Pons (tissue), 1 donor: ENCODE results near the gene NDUFB5.
"Not testable (repeated sequence)": the region's sequence is repeated elsewhere in the genome, so short reads cannot be mapped to it uniquely, and the experiment has no call there.

Source experiments
- DNase-seq: peaks from one replicate; pipeline ENCODE4 v3.0.0-alpha.2; 2016; ENCODE audit warnings: low spot score

Gene NDUFB5

GRCh38 chr3:179630753-179631451 is 26.3 kb downstream of the NDUFB5 start:
- no peak for DNase-seq

- DNase-seq = no peak
These were observed 35.9 kb downstream of the NDUFB5 start for GRCh38 chr3:179640469-179640868.

- no peak for DNase-seq
These were observed 38.3 kb downstream of the NDUFB5 start for GRCh38 chr3:179642871-179643270.

GRCh38 chr3:179643837-179644236 is 39.2 kb downstream of the NDUFB5 start:
- DNase-seq = not testable (repeated sequence)

- DNase-seq = no peak
These were observed 41.6 kb downstream of the NDUFB5 start for GRCh38 chr3:179646177-179646576.

GRCh38 chr3:179651687-179652446 is 47.3 kb downstream of the NDUFB5 start:
- peak; percentile 52 for DNase-seq

- peak; percentile 62 for DNase-seq
These were observed 48.0 kb downstream of the NDUFB5 start, which contains the start of gene USP13 for GRCh38 chr3:179652447-179653095. Gene USP13 (plus strand): TSS chr3:179653040. CDS start chr3:179653226, 186 bp downstream.

- DNase-seq = peak; percentile 71
These were observed 48.7 kb downstream of the NDUFB5 start for GRCh38 chr3:179653096-179653797.

- no peak for DNase-seq
These were observed 50.6 kb downstream of the NDUFB5 start for GRCh38 chr3:179655236-179655635.

GRCh38 chr3:179658606-179659005 is 54.0 kb downstream of the NDUFB5 start:
- DNase-seq = no peak

- no peak for DNase-seq
These were observed 56.3 kb downstream of the NDUFB5 start for GRCh38 chr3:179660872-179661271.

- DNase-seq = no peak
These were observed 57.2 kb downstream of the NDUFB5 start for GRCh38 chr3:179661777-179662176.

GRCh38 chr3:179663093-179663492 is 58.5 kb downstream of the NDUFB5 start:
- DNase-seq = no peak

- no peak for DNase-seq
These were observed 61.4 kb downstream of the NDUFB5 start for GRCh38 chr3:179666030-179666429.

- DNase-seq = no peak
These were observed 61.9 kb downstream of the NDUFB5 start for GRCh38 chr3:179666436-179667035.

- no peak for DNase-seq
These were observed 63.8 kb downstream of the NDUFB5 start for GRCh38 chr3:179668429-179668828.

- DNase-seq = no peak
These were observed 65.7 kb downstream of the NDUFB5 start for GRCh38 chr3:179670311-179670710.

- no peak for DNase-seq
These were observed 66.7 kb downstream of the NDUFB5 start for GRCh38 chr3:179671309-179671708.

GRCh38 chr3:179671747-179672242 is 67.2 kb downstream of the NDUFB5 start:
- DNase-seq = no peak

- no peak for DNase-seq
These were observed 68.3 kb downstream of the NDUFB5 start for GRCh38 chr3:179672918-179673317.

GRCh38 chr3:179673523-179673922 is 68.9 kb downstream of the NDUFB5 start:
- no peak for DNase-seq

- no peak for DNase-seq
These were observed 71.5 kb downstream of the NDUFB5 start for GRCh38 chr3:179676081-179676480.
